Right cardiac atrium (tissue), 5 donors: ENCODE measurements around the gene SH2D3C. TPM values are rescaled to one million over a fixed set of nuclear protein-coding genes. Genes with fewer than 3 reads are reported as not detected.
A peak's percentile ranks its signal among the peaks of the same experiment; 100 is the strongest.

Source experiments
- ATAC-seq, 2 donors: fragments of 200-7000 bp; cut with Tn5 transposase; one replicate each; pipeline versions ENCODE4 v1.8.0 to v1.9.1; 2020; ENCODE audit warnings: moderate library complexity in 2 of 2, mild to moderate bottlenecking in 1 of 2
- DNase-seq, 3 donors: peaks; one replicate each; pipeline ENCODE4 v3.0.0-alpha.2; 2020
- H3K27ac ChIP-seq: one replicate; pipeline ENCODE4 v1.5.1; 2013; ENCODE audit warnings: mild to moderate bottlenecking, low read length, control low read depth, moderate library complexity
- H3K27me3 ChIP-seq: one replicate; pipeline ENCODE4 v1.6.1; 2013; ENCODE audit not compliant: control insufficient read depth, insufficient read depth
- H3K4me1 ChIP-seq: one replicate; pipeline ENCODE4 v1.6.1; 2013; ENCODE audit warnings: low read length; ENCODE audit not compliant: control insufficient read depth, insufficient read depth
- H3K4me3 ChIP-seq: one replicate; pipeline ENCODE4 v1.5.1; 2013; ENCODE audit warnings: low read length, control low read depth
- H3K9me3 ChIP-seq: one replicate; pipeline ENCODE4 v1.6.1; 2013; ENCODE audit warnings: low read length; ENCODE audit not compliant: control insufficient read depth
- WGBS: extraction: QIAGEN DNeasy Blood & Tissue Kit; methylation state at CpG from one replicate; pipeline ENCODE4 v1.1.7; 2013; 5-methylcytosine and 5-hydroxymethylcytosine counted together
- intact Hi-C, 4 donors: fragments of 100-400 bp; cut with DNase I; formaldehyde crosslinking; loops; one replicate each; pipeline versions ENCODE4 v1.11.0 to v1.14.0; 2022 to 2023
- polyA plus RNA-seq: library from polyadenylated mRNA; stranded (reverse); fragments of 200-250 nt; gene quantifications from one replicate; pipeline ENCODE4 v1.2.3, GENCODE V29; 2013
- total RNA-seq, 4 donors: library from RNA; stranded (reverse); fragmentation: NEBNext Ultra II Directional; extraction: Animal tissue kit (Norgen Biotek cat#: 25700); gene quantifications; one replicate each; pipeline ENCODE4 v1.2.1, GENCODE V29; 2021
- donor health status: healthy with polysubstance abuse.
- donor health status: DM: no; HTN: yes; CAD: no.
- donor health status: DM: no; HTN: no; CAD: no.
- donor health status: DM: no; HTN: yes; CAD: no; lungs with severe emphysema.
- donor health status: DM: yes; HTN: yes; CAD: no.

Gene SH2D3C
- total and polyA plus RNA-seq, 5 donors = 9.4 to 17.4 (median 14.3) TPM

DNA sequence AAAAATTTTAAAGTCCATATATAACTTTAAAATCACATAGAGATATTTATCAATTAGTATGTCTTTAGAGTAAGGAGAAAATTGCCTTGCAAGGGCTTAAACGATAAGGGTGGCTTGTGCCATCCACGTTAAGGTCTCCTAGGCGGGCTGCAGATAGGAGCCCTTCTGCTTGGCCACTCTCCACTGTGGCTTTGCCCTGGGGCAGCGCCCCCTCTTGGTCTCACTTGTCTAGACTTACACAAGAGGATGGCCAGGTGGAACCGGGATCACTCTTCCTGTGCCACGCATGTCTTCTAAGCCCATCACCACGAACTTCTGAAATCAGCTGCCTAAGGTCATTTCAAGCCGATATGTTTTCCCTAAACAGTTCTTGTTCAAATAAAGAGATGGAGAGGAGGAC lies 27.2 kb upstream of the SH2D3C start:
- peaks cover 7% of the 10 kb centered on the region for H3K4me1 ChIP-seq
- DNase-seq (peak in 2 of 3 donors; percentile 56 to 67), ATAC-seq (no peak)
- no peaks in the 10 kb centered on the region for H3K27me3 ChIP-seq
- no peaks in the 10 kb centered on the region for H3K9me3 ChIP-seq
- intact Hi-C loops = loop anchor here in 2 of 4 donors (10.0 kb wide), 1 partner anchor 69 kb away; the partner anchor contains the start of gene AK1 (in 2 of the 2)
- no peak overlapping the region for H3K4me3 ChIP-seq
- 76% methylated on average over 8 of the region's 8 CpGs for WGBS
- no peak overlapping the region for H3K27ac ChIP-seq

- WGBS = 45% methylated on average over 18 of the region's 18 CpGs
- Histone ChIP-seq H3K27ac (peak overlapping the region; percentile 97), H3K27me3 (no peaks in the 10 kb centered on the region), H3K4me1 (peaks cover 4% of the 10 kb centered on the region), H3K9me3 (no peaks in the 10 kb centered on the region), H3K4me3 (peak overlapping the region; percentile 87)
- intact Hi-C loops = loop anchor here in 2 of 4 donors (5.0 to 10.0 kb wide), 2 partner anchors 71 to 114 kb away; partner anchors contain the start of genes AK1 (in 2 of the 2) and ST6GALNAC4 (in 1 of the 2)
- peak; percentile 1 to 15 for ATAC-seq
- peak; percentile 53 to 72 (median 69) for DNase-seq
Observed at GRCh38 chr9:127803507-127804352, 25.3 kb upstream of the SH2D3C start.

DNA sequence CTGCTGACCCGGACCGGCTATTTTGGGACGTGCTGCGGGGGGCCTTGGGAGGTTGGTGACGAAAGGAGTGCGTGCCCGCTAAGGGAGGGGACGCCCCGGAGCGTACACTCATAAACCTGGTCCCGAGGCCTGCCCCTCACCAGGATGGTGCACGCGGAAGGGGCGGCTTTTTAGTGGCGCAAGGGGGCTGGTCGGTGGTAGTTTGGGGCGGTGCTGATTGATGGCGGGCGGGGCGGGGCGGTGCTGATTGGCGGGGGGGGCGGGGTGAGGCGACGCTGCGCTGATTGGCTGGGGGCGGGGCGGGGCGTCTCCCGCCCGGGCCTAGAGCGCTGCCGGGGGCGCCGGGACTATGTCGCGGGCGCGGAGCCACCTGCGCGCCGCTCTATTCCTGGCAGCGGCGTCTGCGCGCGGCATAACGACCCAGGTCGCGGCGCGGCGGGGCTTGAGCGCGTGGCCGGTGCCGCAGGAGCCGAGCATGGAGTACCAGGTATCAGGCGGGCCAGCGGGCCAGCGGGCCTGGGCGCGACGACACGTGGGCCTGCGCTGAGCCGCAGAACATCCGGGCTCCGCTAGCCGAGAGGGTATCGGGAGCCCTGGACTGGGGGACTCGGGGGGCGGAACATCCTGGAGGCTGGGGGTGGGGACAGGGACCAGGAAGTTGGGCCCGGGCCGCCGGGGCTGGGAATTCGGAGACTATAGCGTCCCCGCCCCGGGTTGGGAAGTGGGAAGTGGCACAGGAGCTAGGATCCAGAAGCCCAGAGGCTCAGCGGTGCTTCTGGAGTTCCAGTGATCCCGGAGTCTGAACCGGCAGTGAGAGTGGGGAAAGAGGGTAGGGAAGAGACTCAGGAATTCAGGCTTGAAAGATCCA lies 24.3 kb upstream of the SH2D3C start, which contains the start of gene FPGS:
TSS of gene FPGS (plus strand) at position 307 of the 868 bp plus-strand sequence. CDS start at position 350, 43 bp downstream.
- H3K9me3 ChIP-seq = no peaks in the 10 kb centered on the region
- H3K4me1 ChIP-seq = peaks cover 4% of the 10 kb centered on the region
- WGBS = under 1% methylated on average over 83 of the region's 83 CpGs
- ATAC-seq = peak; percentile 92 to 94
- peak; percentile 95 to 97 (median 96) for DNase-seq
- intact Hi-C loops = loop anchor here in 2 of 4 donors (5.0 to 10.0 kb wide), 2 partner anchors 72 to 114 kb away; partner anchors contain the start of genes AK1 (in 2 of the 2) and ST6GALNAC4 (in 1 of the 2)
- H3K27me3 ChIP-seq = no peaks in the 10 kb centered on the region
- peak within 1 kb of the TSS; percentile 97 for H3K27ac ChIP-seq
- H3K4me3 ChIP-seq = peak within 1 kb of the TSS; percentile 87

- no peaks in the 10 kb centered on the region for H3K27me3 ChIP-seq
- H3K4me1 ChIP-seq = peaks cover 4% of the 10 kb centered on the region
- peak overlapping the region; percentile 87 for H3K4me3 ChIP-seq
- H3K27ac ChIP-seq = peak overlapping the region; percentile 76
- ATAC-seq = no peak
- WGBS = 20% methylated on average over 10 of the region's 10 CpGs
- peak in 1 of 3 donors; percentile 54 for DNase-seq
- H3K9me3 ChIP-seq = no peaks in the 10 kb centered on the region
- intact Hi-C loops = loop anchor here in 2 of 4 donors (5.0 to 10.0 kb wide), 2 partner anchors 73 to 115 kb away; partner anchors contain the start of genes AK1 (in 2 of the 2) and ST6GALNAC4 (in 1 of the 2)
Observed at GRCh38 chr9:127801955-127802575, 23.6 kb upstream of the SH2D3C start.

DNA sequence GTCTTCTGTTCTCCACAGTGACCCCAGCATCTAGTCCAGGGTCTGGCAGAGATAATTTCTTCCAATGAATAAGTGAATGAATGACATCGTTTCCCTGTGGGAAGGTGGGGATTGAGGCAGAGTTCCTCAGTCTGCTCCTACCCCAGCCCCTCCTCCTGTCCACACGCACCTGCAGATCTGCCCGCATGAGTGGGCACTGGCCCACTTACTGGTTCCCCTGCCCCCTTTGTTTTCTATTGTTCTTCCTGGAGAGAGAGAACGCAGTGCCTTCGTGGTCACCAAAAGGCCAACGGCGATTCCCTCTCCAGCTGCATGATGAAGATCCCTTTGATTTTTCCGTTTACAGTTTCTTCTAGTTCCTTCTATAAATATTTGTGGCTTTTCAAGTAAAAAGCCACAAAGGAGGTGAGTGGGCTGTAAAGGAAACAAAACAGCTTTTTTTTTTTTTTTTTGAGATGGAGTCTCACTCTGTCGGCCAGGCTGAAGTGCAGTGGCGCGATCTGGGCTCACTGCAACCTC lies 18.4 kb upstream of the SH2D3C start:
- peaks cover 9% of the 10 kb centered on the region for H3K4me1 ChIP-seq
- DNase-seq (no peak), ATAC-seq (no peak)
- H3K27me3 ChIP-seq = no peaks in the 10 kb centered on the region
- intact Hi-C loops = no loop called here
- H3K4me3 ChIP-seq = no peak overlapping the region
- WGBS = 47% methylated on average over 11 of the region's 11 CpGs
- peak overlapping the region; percentile 3 for H3K27ac ChIP-seq
- H3K9me3 ChIP-seq = no peaks in the 10 kb centered on the region

DNA sequence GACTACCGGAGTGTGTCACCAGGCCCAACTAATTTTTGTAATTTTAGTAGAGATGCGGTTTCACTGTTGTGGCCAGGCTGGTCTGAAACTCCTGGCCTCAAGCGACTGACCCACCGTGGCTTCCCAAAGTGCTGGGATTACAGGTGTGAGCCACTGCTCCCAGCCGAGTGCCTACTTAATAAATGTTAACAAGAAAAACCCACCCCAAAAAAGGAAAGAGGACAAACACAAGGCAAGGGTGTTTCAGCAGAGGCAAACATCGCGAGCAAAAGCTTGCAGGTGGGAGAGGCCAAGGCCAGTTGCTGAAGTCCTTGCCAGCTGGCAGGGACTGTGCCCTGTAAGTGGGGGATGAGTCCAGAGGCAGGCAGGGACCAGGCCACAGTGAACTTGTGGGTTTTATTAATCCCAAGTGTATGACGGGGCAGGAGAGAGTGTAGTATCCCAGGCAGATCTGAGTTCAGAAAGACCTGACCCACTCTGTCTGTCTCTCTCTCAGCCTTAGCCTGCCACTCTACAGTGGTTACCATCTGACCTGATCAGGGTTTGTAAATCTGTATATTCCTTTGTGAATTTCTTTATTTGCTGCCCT lies 17.9 kb upstream of the SH2D3C start:
- Histone ChIP-seq H3K4me3 (no peak overlapping the region), H3K9me3 (no peaks in the 10 kb centered on the region), H3K27ac (no peak overlapping the region), H3K27me3 (no peaks in the 10 kb centered on the region), H3K4me1 (peaks cover 9% of the 10 kb centered on the region)
- DNase-seq (peak; percentile 49 to 78 (median 73)), ATAC-seq (peak; percentile 48 to 59)
- intact Hi-C loops = no loop called here
- 52% methylated on average over 8 of the region's 8 CpGs for WGBS

GRCh38 chr9:127794001-127794791 lies 15.7 kb upstream of the SH2D3C start:
- H3K9me3 ChIP-seq = no peaks in the 10 kb centered on the region
- no peak overlapping the region for H3K27ac ChIP-seq
- WGBS = 75% methylated on average over 14 of the region's 14 CpGs
- H3K27me3 ChIP-seq = no peaks in the 10 kb centered on the region
- H3K4me3 ChIP-seq = no peak overlapping the region
- H3K4me1 ChIP-seq = peaks cover 11% of the 10 kb centered on the region
- intact Hi-C loops = no loop called here
- no peak for DNase-seq
- peak in 1 of 2 donors; percentile 4 for ATAC-seq

- Histone ChIP-seq H3K4me3 (no peak overlapping the region), H3K4me1 (peaks cover 11% of the 10 kb centered on the region), H3K27ac (peak overlapping the region; percentile 25), H3K27me3 (no peaks in the 10 kb centered on the region), H3K9me3 (no peaks in the 10 kb centered on the region)
- peak in 1 of 3 donors; percentile 12 for DNase-seq
- intact Hi-C loops = no loop called here
- ATAC-seq = peak in 1 of 2 donors; percentile 8
- 59% methylated on average over 8 of the region's 8 CpGs for WGBS
Observed at GRCh38 chr9:127793093-127793708, 14.7 kb upstream of the SH2D3C start.

DNA sequence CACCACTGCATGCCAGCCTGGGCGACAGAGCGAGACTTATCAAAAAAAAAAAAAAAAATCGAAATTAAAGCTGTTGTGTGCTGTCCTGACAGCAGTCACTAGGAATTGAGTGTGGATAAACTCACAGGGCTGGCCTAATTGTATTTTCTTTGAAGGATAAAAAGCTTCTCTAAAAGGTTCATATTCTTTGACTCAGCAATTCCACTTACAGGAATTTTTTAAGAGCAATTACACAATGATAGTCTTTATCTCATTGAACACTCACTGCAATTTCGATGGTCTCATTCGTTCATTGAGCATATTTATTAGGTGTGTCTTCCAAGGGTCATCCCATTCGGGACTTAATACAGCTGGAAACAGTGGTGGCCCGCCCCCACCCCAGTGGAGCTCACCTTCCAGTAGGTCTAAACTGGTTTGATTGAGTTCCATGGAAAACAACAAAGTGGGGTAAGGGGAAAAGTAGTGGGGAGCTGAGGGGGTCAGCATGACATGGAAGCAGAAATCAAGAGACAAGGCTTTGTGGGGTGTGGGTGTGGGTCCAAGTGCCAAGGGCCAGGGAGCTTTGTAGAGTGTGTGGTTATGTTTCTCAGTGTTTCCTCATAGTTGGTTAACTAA lies 14.1 kb upstream of the SH2D3C start:
- H3K27ac ChIP-seq = no peak overlapping the region
- ATAC-seq = no peak
- 68% methylated on average over 7 of the region's 7 CpGs for WGBS
- DNase-seq = no peak
- peaks cover 11% of the 10 kb centered on the region for H3K4me1 ChIP-seq
- intact Hi-C loops = no loop called here
- no peak overlapping the region for H3K4me3 ChIP-seq
- H3K9me3 ChIP-seq = no peaks in the 10 kb centered on the region
- H3K27me3 ChIP-seq = no peaks in the 10 kb centered on the region
